HG02763 (cell line): ENCODE measurements around the gene PLCG2.
A peak's percentile ranks its signal among the peaks of the same experiment; 100 is the strongest.

Source experiments
- ATAC-seq: cut with Tn5 transposase; IDR thresholded peaks from one replicate; pipeline ENCODE4 v1.9.1; 2021; ENCODE audit warnings: mild to moderate bottlenecking, moderate library complexity; ENCODE audit not compliant: unreplicated experiment

The PLCG2 gene

DNA sequence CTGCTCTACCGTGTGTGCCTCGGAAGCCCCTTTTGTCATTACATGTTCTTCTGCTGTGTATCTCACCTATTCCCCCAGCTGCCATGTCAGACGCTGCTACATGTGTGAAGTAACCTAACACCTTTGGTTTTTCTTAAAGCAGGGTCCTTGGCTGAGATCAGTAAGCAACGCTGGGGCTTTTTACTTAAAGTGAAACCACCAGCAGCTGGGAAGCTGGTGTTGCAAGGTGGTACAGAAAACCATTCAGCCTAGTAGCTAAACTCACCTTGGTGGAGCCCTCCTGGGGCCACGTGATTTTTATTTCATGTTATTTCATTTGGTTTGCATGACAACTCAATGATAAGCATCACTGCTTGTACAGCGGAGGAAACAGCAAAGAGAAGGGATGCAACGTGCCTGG lies 62.6 kb downstream of the PLCG2 start:
- peak; percentile 45 for ATAC-seq

DNA sequence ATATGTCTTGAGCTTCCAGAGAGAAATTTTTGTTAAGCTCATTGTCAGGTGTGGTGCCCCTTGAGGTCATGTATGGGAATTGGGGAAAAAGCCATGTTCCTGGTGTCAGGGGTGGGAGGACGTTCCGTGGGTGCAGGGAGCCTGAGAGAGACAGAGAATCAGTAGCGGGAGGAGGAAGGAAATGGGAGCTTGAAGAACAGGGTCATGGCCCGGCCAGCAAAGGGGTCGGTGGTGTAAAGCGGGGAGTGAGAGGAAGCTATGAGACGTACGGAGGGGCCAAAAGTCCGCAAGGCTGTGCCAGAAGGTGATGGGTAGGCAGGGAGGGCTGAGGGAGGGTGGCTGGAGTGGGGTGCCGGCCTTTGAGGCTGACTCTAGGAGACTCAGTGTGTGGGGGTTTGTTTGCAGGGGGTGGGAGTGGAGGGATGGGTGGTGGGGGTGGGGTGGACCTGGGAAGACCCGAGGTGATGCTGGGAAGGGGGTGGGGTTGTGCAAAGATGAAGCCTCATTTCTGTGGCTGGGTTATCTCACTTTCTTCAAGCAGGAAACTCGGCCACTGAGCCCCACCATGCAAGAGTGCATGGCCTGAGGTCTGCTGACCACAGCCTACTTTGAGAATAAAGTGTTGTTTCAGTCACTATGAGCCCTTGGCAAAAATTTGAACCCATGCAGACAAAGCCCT lies 63.6 kb downstream of the PLCG2 start:
- no peak for ATAC-seq

DNA sequence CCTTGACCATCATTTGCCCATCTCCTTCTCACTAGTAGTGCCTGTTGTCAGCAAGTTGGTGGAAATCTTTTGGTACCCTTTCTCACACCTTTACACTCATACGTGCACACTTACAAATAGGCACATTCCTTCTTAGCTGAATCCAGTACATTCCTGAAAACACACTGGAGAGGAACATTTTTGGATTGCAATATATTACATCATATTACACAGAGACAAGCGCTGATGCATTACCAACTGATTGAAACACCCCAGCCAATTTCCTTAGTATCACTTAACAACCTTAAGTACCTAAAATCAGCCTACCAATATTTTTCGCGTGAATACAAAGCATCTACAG lies 64.1 kb downstream of the PLCG2 start:
- no peak for ATAC-seq

DNA sequence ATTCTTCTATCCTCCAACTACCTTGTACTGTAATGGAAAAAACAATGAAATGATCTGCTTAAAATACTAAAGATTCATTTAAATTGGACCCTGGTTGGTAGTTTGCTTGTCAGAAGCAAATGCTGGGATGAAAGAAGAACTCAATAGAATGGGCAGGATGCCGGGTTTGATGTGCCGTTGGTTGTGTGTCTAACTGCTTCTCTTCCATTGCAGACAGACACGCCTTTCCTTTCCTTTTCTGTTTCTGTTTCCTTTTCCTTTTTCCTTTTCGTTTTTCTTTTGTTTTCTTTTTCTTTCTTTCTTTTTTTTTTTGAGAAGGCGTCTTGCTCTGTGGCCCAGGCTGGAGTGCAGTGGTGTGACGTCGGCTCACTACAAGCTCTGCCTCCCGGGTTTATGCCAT lies 64.6 kb downstream of the PLCG2 start:
- no peak for ATAC-seq

DNA sequence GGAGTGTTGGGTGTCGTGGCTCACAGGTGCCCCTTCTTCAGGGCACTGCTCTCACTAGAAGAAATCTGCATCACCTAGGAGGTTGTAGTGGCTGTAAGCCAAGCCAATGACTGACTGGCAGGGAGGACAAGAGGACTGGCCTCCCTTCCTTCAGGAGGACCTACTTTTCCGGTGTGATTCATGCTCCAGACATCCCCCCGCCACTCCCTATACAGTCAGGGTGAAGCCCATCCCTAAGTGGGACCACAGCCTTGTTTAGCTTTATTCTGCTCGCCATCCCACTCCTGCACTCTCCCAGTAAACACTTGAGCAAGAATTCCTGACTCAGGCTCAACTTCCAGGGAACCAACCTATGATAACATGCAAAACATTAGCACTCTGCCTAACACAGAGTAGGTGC lies 67.0 kb downstream of the PLCG2 start:
- no peak for ATAC-seq

DNA sequence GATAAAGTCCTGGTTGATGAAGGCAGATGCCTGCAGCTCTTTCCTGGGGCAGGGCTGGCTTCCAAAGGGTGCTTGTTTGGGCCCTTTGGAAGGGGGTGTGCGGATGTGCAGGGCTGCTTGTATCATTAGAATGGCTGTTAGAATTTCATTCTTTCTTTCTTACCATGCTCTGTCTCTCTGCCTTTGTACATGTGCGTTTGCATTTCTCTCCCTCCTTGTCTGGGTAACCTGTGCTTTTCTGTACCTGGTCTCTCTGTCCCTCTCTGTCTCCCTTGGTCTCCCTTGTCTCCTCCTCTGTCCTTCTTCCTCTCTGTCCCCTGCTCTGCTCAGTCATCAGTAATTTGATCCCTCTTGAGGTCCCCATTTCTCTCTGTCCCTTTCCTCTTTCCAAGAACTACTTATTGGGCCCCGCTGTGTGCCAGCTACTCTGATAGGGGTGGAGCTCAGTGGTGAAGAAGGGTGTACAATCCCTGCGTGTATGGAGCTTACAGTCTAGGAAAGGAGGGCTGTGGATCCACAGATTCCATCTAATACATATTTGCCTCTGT lies 69.3 kb downstream of the PLCG2 start:
- no peak for ATAC-seq

DNA sequence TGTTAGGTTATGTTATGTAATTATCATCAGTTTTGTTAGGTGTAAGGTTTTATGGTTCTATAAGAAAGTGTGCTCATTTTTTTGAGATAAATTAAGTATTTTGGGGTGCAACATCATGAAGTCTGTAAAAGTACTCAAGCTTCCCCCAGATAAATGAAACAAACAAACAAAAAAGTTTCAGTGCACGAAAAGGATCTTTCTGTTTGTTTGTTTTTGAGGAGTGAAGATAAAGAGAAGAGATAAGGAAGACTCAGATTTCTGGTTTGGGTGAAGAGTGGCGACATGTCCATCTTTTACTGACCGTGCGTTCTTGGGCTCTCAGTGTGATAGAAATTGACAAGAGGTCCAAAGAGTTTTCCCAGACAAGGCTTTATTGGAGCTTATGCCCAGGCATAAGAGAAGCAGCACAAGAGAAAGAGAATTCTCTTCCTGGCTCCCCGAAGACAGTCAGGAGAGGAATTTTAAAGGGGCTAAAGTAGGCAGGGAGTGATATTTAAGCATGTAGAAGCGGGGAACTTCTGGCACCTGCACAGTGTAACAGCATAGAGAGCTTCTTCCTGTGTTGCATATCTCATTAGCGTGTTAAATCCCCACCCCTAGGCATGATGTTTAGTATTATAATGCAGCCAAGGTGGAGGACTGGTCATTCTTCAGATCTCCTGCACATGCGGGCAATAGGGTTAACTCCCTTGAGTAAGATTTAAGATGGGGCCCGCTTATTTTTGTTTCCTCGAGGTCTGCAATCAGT lies 71.3 kb downstream of the PLCG2 start:
- ATAC-seq, result no peak

DNA sequence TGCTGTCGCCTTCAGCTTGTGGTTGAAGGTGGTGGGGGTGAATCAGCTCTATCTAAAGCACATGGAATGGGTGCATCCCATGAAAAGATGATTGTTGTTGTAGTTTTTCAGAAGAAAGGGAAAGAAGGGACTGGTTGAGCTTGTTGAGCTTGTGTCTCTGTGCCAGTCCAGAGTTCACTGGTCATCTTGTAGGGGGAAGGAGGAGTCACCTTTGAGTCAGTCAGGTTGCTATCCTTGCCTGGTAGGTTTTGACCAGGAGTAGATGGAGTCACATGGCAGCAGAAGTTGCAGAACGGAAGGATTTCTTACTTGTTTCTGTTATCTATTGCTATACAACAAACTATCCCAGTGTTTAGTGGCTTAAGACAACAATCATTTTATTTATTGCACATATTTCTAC lies 73.3 kb downstream of the PLCG2 start:
- ATAC-seq, result no peak

DNA sequence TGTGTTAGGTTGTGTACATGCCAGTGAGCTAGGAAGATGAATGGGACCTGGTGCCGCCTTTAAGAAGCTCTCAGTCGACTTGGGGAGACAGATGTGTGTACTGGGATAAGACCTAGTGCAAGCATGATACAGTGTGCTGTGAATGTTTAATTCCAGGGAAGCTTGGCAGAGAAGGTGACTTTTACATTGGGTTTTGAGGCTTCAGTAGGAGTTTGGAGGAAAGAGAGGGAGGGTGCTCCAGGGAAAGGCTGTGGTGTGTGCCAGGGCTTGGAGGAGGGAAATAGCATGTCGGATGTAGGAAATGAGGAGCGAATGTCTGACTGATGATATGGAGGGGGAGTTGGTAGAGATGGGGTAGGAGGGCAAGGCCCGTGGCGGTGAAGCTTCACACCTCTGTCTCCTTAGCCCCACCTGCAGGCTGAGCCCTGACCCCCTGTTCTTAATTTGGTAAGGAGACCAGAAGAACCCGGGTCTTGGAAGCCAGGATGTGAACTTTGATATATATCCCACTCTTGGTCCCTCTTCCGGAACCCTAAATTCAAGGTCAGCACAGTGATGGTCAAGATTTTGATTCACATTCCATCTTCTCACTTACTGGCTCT lies 76.6 kb downstream of the PLCG2 start:
- no peak for ATAC-seq

DNA sequence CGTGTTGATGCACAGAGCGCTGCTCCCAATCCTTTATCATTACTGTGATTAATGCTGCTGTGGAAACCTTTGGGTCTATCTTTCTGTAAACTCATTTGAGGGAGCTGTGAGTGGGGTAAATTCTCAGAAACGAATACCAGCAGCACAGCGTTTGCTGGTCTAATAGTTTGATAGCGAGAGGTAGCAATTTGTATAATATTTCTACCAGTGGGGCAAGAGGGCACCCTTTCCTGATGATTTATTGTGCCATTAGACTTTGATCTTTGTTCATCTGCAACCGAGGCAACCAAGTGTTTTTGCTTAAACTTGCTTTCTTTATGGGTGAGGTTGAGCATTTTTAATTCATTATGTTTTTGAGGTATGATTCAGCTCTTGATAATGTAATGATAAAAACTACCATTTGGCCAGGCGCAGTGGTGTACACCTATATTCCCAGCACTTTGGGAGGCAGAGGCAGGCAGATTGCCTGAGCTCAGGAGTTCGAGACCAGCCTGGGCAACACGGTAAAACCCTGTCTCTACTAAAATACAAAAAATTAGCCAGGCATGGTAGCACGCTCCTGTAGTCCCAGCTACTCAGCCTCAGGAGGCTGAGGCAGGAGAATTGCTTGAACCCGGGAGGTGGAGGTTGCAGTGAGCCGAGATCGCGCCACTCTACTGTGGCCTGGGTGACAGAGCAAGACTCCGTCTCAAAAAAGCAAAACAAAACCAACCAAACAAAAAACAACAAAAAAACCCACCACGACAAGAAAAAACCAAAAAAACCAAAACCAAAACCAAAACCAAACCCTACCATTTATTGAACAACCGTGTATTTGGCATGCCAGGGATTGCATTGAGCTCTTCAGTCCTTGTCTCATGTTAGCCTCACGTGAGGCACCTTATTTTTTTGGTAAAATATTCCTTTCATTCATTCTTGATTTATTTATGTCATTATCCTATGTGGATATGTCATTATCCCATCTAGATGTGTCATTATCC lies 81.5 kb downstream of the PLCG2 start:
- ATAC-seq, result no peak

DNA sequence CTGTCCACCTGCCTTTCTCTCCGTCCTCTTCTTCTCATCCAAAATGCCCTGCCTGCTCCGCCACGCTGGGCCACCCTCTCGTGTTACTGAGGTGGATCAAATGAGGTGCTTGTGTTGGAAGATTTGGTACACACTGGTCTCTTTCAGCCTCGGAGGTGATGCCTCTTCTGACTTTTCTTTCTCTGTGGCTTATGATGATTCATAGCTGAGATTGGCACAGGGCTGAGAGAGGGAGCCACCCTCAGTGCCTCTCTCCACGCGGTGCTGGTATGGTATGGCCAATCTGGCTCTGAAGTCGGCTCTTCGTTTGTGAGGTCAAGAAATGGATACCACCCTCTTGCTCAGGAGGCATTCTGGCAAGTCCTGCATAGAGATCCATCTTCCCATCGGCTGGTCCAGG lies 82.4 kb downstream of the PLCG2 start:
- no peak for ATAC-seq

DNA sequence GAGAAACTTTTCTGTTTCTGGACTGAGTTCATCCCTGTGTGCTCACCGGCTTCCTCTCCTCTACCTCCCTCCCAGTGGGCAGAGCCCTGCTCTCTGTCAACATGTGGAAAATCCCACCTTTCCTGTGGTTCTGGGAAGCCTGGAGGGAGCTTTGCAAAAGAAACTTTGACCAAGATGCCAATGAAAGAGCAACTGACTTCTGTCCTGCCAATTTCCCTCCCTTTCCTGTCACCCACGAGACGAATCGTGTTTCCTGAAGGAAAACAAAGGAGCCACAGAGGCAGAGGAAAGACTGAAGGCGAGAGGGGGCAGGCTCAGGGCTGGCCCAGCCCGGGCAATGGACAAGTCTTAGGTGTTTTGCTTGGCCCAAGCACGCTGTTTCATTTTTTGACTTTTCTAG lies 82.8 kb downstream of the PLCG2 start:
- ATAC-seq, result no peak

DNA sequence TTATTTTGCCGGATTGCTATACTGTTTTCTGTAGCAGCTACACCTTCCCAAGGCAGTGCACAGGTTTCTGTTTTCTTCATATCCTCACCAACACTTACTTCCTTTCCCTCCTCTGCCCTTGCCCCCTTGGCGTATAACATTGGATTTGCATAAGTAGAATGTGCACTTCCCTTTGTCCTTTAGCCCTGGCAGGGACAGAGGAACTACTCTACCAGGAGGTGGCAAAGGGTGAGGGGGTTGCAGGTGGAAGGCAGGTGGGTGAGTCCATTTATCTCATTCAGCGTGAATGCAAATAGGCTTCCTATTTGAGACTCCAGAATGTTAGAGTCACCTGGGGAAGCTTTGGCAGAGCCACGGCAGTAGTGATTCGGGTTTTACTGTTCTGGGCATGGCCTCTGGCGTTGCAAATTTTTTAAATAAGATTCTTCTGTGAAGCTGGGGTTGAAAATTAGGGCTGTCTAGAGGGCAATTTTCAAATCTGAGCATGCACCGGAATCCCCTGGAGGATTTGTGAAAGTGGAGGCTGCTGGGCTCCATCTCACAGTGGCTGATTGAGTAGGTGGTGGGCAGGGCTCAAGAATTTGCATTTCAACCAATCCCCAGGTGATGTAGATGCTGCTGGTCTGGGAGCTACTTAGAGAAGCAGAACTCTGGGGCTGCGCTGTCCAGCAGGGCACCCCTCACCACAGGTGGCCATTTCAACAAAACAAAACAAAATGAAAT lies 84.7 kb downstream of the PLCG2 start:
- peak; percentile 66 for ATAC-seq

DNA sequence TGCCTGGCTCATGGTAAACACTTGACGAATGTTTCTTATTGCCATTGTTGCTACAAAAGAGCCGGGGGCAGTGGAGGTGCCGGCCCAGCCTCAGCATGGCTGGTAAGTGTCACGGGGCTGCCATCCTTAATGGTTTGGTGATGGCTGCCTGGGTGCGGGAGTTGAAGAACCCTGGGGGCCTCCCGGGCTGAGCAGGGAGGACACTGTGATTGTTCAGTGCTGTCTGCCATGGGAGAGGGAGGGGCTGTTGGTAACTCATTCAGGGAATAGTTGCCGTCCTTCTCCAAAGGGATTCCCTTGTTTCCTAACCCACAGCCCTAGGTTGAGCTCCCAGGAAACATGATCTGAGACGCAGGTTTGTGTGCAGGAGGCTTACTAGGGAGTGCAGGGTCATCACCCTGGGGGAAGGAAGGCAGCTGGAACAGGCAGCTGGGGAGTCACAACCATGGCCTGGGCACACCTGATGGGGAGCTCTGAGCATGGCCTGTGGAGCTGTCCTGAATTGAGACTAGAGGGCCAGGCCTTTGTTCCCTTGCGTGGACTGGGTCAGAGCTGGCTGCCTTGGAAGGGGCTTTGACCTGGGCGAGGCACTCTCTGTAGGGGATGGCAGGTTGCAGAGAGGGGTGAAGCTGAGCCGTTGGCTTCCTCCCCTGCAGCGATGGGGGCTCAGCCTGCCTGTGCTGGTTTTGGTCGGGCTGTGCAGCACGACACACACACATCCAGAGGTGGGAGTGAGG lies 85.7 kb downstream of the PLCG2 start:
- no peak for ATAC-seq

DNA sequence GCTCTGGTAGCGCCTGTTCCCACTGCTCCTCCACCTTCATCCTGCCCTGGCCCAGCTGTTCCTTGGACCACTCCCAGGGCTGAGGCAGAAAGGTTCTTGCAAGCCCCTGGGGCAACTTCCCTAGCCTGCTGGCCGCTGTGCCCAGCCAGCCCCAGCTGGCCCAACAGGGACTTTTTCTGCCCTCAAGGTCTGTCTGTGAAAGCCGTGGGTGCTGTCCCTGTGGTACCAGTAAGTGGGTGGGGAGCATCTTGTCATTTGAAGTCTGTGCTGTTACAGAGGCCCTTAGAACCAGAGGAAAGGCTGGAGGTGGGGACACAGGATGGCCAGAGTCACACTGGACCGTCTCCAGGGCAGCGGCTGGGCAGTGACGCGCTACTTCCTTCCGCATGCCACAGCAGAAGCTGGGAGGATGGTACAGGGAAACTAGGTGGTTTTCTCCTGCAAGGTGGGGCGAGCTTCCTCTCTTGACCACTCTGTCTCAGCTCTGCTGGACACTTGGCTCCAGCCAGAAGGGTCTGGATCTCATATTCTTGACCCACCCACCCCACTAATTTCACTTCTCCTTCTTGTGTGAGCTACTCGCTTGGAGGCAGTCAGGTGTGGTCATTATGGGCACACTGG lies 87.8 kb downstream of the PLCG2 start:
- ATAC-seq, result no peak

DNA sequence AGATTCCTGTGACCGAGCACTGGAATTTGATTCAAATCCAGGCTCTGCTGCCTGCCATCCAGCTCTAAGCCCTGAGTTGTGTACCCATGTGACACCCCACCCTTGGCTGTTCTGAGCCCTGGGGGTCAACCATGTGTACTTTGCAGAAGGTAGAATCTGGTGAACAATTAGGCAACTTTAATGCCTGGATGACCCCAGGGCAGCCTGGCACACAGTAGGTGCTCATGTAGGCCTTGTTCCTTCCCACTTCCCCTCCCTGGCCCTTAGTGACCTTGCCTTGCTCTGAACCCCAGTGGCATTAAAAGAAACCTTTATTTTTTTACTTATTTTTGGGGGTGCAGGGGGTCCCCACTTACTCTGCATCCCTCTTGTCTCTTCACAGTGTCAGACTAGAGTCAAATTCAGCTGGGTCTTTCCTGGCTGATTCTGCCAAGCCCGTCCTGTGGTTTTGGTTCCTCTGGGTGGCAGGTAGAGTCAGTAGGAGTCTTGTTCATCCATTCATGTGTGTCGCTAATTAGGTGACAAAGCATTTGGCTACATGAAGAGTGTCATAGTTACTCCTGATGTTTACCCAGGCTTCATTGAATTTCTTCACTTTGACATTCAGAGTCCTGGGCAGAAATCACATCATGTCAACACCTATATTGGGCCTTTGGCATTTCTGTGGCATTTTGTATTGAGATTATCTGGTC lies 89.1 kb downstream of the PLCG2 start:
- no peak for ATAC-seq

DNA sequence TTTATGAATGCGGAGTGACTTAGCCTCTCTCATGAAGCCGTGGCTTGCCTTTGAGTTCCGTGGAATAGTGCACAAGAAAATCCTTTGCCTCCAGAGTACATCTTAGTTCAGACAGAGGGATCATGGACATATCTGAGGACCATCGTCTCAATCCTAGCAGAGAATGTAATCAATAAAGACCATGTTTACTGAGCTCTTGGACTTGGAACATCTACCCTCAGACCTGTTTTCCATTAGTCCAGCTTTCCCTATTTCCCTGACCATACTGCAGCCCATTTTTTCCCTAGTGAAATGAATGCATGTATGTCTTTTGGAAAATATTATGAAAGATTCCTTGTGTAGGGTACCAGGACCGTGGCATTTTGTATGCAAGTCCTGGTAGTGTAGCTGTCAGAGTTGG lies 90.2 kb downstream of the PLCG2 start:
- ATAC-seq, result no peak

DNA sequence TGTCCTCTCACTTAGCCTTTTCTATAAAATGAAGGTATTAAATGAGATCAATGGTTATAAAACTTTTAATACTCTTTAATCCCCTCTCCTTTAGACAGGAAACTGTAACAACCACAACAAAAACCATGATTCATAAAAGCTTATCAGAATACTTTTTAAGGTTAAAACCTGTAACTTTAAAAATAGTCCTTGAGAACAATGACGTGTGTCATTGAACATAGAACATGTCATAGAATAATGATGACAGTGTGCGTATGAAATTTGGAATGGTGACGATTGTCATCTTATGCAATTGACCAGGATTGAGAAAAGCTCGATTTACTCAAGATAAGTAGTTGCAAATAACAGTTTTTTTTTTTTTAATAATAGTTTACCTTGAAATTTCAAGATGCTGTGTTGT lies 94.1 kb downstream of the PLCG2 start:
- no peak for ATAC-seq
